Measurements from ENCODE around the gene CBLB. TPM values are rescaled to one million over a fixed set of nuclear protein-coding genes. Genes with fewer than 3 reads are reported as not detected.
"Not testable (repeated sequence)": the region's sequence is repeated elsewhere in the genome, so short reads cannot be mapped to it uniquely, and the experiment has no call there.

Gene CBLB
- total RNA-seq, 1 donor from 2014 or later = 57.0 TPM

DNA sequence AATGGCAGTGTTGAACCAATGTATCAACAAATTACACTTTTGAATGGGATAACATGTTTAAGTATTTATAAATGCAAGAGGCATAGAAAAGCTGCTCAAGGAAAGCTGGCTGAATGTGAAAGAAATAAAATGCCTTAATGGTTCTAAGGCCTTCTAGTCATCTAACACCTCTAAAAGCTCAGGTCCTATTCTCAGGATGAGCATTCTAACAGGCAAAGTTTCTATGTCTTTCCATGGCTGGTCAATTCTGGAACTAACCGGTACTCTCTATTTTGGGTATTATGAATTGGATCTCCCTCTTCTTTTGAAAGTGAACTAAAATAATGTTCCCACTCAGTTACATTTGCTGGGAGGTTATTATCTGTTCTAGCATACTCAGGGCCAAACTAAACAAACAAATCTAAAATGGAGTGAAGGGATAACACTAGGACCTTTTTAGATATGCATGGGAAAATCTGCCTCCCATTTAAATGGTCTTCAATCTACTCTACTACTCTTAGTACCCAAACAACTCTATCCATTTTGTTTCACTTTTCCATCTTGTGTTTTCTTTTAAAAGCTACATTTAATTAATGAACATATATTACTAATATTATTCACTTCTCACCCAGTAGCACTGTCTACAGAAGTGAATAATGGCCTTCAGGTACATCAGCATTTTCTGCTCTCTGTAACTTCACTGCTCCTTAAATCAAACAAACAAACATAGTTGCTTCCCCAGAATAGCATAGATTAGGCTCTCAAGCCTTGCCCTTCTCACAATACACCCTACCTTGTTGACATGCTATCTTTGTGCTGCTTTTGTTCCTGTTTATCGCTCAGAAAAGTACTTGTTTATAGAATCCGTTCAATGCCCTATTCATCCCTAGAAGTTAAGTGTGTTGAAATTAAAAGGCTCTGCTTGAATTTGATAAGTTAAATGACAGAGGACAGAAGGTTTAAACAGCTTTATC lies 46.4 kb downstream of the CBLB start:
- Mint-ChIP-seq H3K9me3 (no peaks in the 10 kb centered on the region), H3K36me3 (peaks cover 46% of the 10 kb centered on the region), H3K4me3 (no peak overlapping the region), H3K27me3 (no peaks in the 10 kb centered on the region), H3K27ac (peak overlapping the region; percentile 19), H3K4me1 (ENCODE audit: unreplicated experiment) (peaks cover 20% of the 10 kb centered on the region)
- TF ChIP-seq, protein P1, sequence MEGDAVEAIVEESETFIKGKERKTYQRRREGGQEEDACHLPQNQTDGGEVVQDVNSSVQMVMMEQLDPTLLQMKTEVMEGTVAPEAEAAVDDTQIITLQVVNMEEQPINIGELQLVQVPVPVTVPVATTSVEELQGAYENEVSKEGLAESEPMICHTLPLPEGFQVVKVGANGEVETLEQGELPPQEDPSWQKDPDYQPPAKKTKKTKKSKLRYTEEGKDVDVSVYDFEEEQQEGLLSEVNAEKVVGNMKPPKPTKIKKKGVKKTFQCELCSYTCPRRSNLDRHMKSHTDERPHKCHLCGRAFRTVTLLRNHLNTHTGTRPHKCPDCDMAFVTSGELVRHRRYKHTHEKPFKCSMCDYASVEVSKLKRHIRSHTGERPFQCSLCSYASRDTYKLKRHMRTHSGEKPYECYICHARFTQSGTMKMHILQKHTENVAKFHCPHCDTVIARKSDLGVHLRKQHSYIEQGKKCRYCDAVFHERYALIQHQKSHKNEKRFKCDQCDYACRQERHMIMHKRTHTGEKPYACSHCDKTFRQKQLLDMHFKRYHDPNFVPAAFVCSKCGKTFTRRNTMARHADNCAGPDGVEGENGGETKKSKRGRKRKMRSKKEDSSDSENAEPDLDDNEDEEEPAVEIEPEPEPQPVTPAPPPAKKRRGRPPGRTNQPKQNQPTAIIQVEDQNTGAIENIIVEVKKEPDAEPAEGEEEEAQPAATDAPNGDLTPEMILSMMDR (conservative IDR thresholded peaks at IDR 0.05) = no peak
- no peak for DNase-seq (ENCODE audit: extremely low spot score, unreplicated experiment)

DNA sequence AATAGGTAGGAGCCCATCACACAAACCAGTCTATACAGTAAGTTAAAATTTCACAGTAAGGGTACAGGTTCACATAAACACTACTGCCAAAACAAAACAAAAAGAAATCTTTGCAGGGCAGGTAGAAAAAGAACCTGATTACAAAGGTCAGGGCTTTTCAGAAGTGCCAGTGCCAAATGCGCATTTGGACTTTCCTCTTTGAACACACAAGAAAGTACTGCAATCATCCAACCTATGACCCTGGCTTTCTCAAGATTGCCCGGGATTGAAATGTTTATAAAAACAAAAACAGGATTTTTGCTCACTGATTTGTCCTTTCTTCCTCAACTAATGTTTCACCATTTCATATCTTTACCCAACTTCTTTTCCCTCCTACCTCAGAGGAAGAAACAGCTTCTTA lies 47.4 kb downstream of the CBLB start:
- TF ChIP-seq, protein P1 (conservative IDR thresholded peaks at IDR 0.05) = no peak
- Mint-ChIP-seq H3K9me3 (no peaks in the 10 kb centered on the region), H3K4me1 (ENCODE audit: unreplicated experiment) (peaks cover 19% of the 10 kb centered on the region), H3K36me3 (peaks cover 46% of the 10 kb centered on the region), H3K27me3 (no peaks in the 10 kb centered on the region), H3K4me3 (no peak overlapping the region), H3K27ac (no peak overlapping the region)
- DNase-seq (ENCODE audit: extremely low spot score, unreplicated experiment) = no peak

DNA sequence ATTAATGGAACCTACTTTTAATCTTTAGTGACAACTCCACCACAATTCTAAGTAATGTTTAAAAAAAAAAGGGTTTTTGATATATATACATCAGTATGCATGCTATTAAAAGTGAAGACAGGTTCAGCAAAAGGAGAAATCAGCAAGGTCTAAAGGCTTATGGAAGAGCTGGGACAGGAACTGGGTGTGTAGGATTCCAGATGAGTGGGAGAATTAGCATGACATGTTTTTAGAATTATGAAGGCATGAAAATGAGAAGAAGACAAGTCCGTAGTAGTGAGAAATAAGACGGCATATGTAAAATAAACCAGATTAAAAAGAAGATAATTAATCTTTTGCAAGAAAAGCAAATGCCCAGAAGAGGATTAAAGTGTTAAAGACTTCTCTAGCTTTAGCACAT lies 52.0 kb downstream of the CBLB start:
- no peaks in the 10 kb centered on the region for H3K9me3 Mint-ChIP-seq
- peaks cover 40% of the 10 kb centered on the region for H3K36me3 Mint-ChIP-seq
- TF ChIP-seq, protein P1 (conservative IDR thresholded peaks at IDR 0.05) = no peak
- no peak for DNase-seq (ENCODE audit: extremely low spot score, unreplicated experiment)
- no peaks in the 10 kb centered on the region for H3K27me3 Mint-ChIP-seq
- H3K4me3 Mint-ChIP-seq = no peak overlapping the region
- H3K4me1 Mint-ChIP-seq (ENCODE audit: unreplicated experiment) = peaks cover 22% of the 10 kb centered on the region
- no peak overlapping the region for H3K27ac Mint-ChIP-seq

GRCh38 chr3:105815331-105815730 lies 53.5 kb downstream of the CBLB start:
- Mint-ChIP-seq H3K36me3 (peaks cover 30% of the 10 kb centered on the region), H3K4me1 (ENCODE audit: unreplicated experiment) (peaks cover 14% of the 10 kb centered on the region)
- not testable (repeated sequence) for H3K4me3 Mint-ChIP-seq; H3K27me3 Mint-ChIP-seq; H3K9me3 Mint-ChIP-seq; DNase-seq (ENCODE audit: extremely low spot score, unreplicated experiment); H3K27ac Mint-ChIP-seq

DNA sequence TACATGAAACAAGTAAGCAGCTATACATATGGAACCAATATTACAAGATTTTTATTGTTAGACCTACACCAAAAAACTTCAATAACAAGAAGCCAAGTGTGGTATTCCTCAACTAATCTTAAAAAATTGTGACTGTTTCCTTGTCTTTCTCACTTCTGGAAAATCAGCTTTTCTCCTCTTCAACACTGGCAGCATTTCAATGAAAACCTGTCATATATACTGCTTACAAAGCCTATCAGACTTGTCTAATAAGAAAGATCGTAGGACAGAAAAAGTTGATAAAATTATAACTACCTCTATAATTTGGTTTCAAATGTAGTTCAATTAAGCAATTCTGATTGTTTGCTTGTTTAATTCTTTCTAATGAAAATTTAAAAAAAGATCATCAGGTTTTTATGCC lies 55.1 kb downstream of the CBLB start:
- DNase-seq (ENCODE audit: extremely low spot score, unreplicated experiment) = no peak
- Mint-ChIP-seq H3K27ac (no peak overlapping the region), H3K36me3 (peaks cover 27% of the 10 kb centered on the region), H3K4me1 (ENCODE audit: unreplicated experiment) (peaks cover 23% of the 10 kb centered on the region), H3K4me3 (no peak overlapping the region), H3K27me3 (no peaks in the 10 kb centered on the region), H3K9me3 (no peaks in the 10 kb centered on the region)
- TF ChIP-seq, protein P1 (conservative IDR thresholded peaks at IDR 0.05) = no peak

GRCh38 chr3:105812194-105812586 lies 56.6 kb downstream of the CBLB start:
- TF ChIP-seq, protein P1 (conservative IDR thresholded peaks at IDR 0.05) = no peak
- no peaks in the 10 kb centered on the region for H3K9me3 Mint-ChIP-seq
- peaks cover 24% of the 10 kb centered on the region for H3K36me3 Mint-ChIP-seq
- no peak overlapping the region for H3K27ac Mint-ChIP-seq
- H3K27me3 Mint-ChIP-seq = no peaks in the 10 kb centered on the region
- H3K4me3 Mint-ChIP-seq = no peak overlapping the region
- peaks cover 19% of the 10 kb centered on the region for H3K4me1 Mint-ChIP-seq (ENCODE audit: unreplicated experiment)
- DNase-seq (ENCODE audit: extremely low spot score, unreplicated experiment) = no peak
